NCI-H226 (cell line): ENCODE measurements around the gene LRFN4.

ENCODE experiments used
- DNase-seq: peaks from one replicate; pipeline ENCODE4 v3.0.0-alpha.2; 2015

LRFN4 gene

GRCh38 chr11:66874232-66874631 lies 17.4 kb downstream of the LRFN4 start:
- DNase-seq: no peak

- no peak for DNase-seq
Observed at GRCh38 chr11:66875378-66875777, 18.5 kb downstream of the LRFN4 start.

- DNase-seq: no peak
Observed at GRCh38 chr11:66877588-66878385, 20.9 kb downstream of the LRFN4 start.

- no peak for DNase-seq
Observed at GRCh38 chr11:66878474-66878873, 21.6 kb downstream of the LRFN4 start.

- DNase-seq: no peak
Observed at GRCh38 chr11:66879000-66879399, 22.1 kb downstream of the LRFN4 start.

GRCh38 chr11:66879583-66879982 lies 22.7 kb downstream of the LRFN4 start:
- no peak for DNase-seq

- no peak for DNase-seq
Observed at GRCh38 chr11:66879999-66880398, 23.1 kb downstream of the LRFN4 start.

GRCh38 chr11:66880496-66881450 lies 23.9 kb downstream of the LRFN4 start:
- no peak for DNase-seq

GRCh38 chr11:66881451-66881835 lies 24.6 kb downstream of the LRFN4 start:
- no peak for DNase-seq

GRCh38 chr11:66881927-66882452 lies 25.1 kb downstream of the LRFN4 start:
- DNase-seq: no peak

- no peak for DNase-seq
Observed at GRCh38 chr11:66882561-66883015, 25.7 kb downstream of the LRFN4 start.

GRCh38 chr11:66883016-66883965 lies 26.4 kb downstream of the LRFN4 start:
- DNase-seq: peak; percentile 20

GRCh38 chr11:66884443-66884842 lies 27.6 kb downstream of the LRFN4 start:
- no peak for DNase-seq

- no peak for DNase-seq
Observed at GRCh38 chr11:66885469-66885868, 28.6 kb downstream of the LRFN4 start.

GRCh38 chr11:66885950-66886440 lies 29.1 kb downstream of the LRFN4 start:
- DNase-seq: no peak

GRCh38 chr11:66886671-66887221 lies 29.9 kb downstream of the LRFN4 start:
- DNase-seq: no peak

- DNase-seq: no peak
Observed at GRCh38 chr11:66887526-66887925, 30.7 kb downstream of the LRFN4 start.

GRCh38 chr11:66888282-66888681 lies 31.4 kb downstream of the LRFN4 start:
- DNase-seq: no peak

- DNase-seq: no peak
Observed at GRCh38 chr11:66889960-66890359, 33.1 kb downstream of the LRFN4 start.

- DNase-seq: peak; percentile 77
Observed at GRCh38 chr11:66891851-66892660, 35.2 kb downstream of the LRFN4 start.

GRCh38 chr11:66892911-66893310 lies 36.0 kb downstream of the LRFN4 start:
- DNase-seq: no peak
